Neural cell (in vitro differentiated cells): ENCODE data around the gene GANC. TPM values are rescaled to one million over a fixed set of nuclear protein-coding genes. Genes with fewer than 3 reads are reported as not detected.

Experiments used
- H2AFZ ChIP-seq: fragments of 200-600, 300-800 bp; sonication (generic), shearing (Covaris generic); 2 replicates; pipeline ENCODE4 v1.6.0; 2014; ENCODE audit warnings: low read depth, mild to moderate bottlenecking, antibody characterized with exemption, low read length, moderate library complexity
- H3F3A ChIP-seq: fragments of 200-600 bp; shearing (Covaris generic); 2 replicates; pipeline ENCODE4 v1.6.1; 2016; ENCODE audit warnings: mild to moderate bottlenecking, moderate library complexity, mixed read lengths, antibody characterized with exemption, low read length; ENCODE audit not compliant: insufficient read depth, poor library complexity, severe bottlenecking
- H3K27ac ChIP-seq: fragments of 200-600, 300-800 bp; sonication (generic), shearing (Covaris generic); 2 replicates; pipeline ENCODE4 v1.5.1; 2014; ENCODE audit warnings: mild to moderate bottlenecking, low read length, moderate library complexity
- H3K27me3 ChIP-seq: fragments of 300-800, 200-600 bp; sonication (generic), shearing (Covaris generic); 2 replicates; pipeline ENCODE4 v1.6.0; 2014; ENCODE audit warnings: mild to moderate bottlenecking, low read depth, low read length, moderate library complexity; ENCODE audit not compliant: insufficient read depth
- H3K36me3 ChIP-seq: fragments of 300-800, 200-600 bp; sonication (generic), shearing (Covaris generic); 2 replicates; pipeline ENCODE4 v1.5.1; 2014; ENCODE audit warnings: mild to moderate bottlenecking, antibody characterized with exemption, low read length, moderate library complexity; ENCODE audit not compliant: insufficient read depth
- H3K4me2 ChIP-seq: fragments of 300-800, 200-600 bp; sonication (generic), shearing (Covaris generic); 2 replicates; pipeline ENCODE4 v1.6.0; 2014; ENCODE audit warnings: mild to moderate bottlenecking, low read length
- H3K4me3 ChIP-seq: fragments of 300-800, 200-600 bp; sonication (generic), shearing (Covaris generic); 2 replicates; pipeline ENCODE4 v1.5.1; 2014; ENCODE audit warnings: mild to moderate bottlenecking, low read length, moderate library complexity
- H3K79me2 ChIP-seq: fragments of 200-600 bp; shearing (Covaris generic); replicated peaks from 2 replicates; pipeline ENCODE4 v1.6.0; 2014; ENCODE audit warnings: mild to moderate bottlenecking, low read length, moderate library complexity; ENCODE audit not compliant: insufficient read depth
- H3K9ac ChIP-seq: fragments of 300-800, 200-600 bp; sonication (generic), shearing (Covaris generic); 2 replicates; pipeline ENCODE4 v1.6.1; 2016; ENCODE audit warnings: mild to moderate bottlenecking, low read length, mixed read lengths
- H3K9me2 ChIP-seq: fragments of 200-600 bp; shearing (Covaris generic); 2 replicates; pipeline ENCODE4 v1.6.1; 2016; ENCODE audit warnings: mild to moderate bottlenecking, low read length, mixed read lengths; ENCODE audit not compliant: insufficient read depth
- H3K9me3 ChIP-seq: fragments of 200-600, 300-800 bp; sonication (generic), shearing (Covaris generic); 2 replicates; pipeline ENCODE4 v1.6.1; 2016; ENCODE audit warnings: mild to moderate bottlenecking, mixed run types, low read length, moderate library complexity, mixed read lengths
- H4K20me1 ChIP-seq: fragments of 200-600 bp; shearing (Covaris generic); 2 replicates; pipeline ENCODE4 v1.6.1; 2016; ENCODE audit warnings: mild to moderate bottlenecking, mixed run types; ENCODE audit not compliant: insufficient read depth
- CTCF ChIP-seq: fragments of 450-650 bp; IDR thresholded peaks from 2 replicates; pipeline ENCODE4 v1.5.1; 2014; ENCODE audit warnings: antibody characterized with exemption, mild to moderate bottlenecking, moderate library complexity; ENCODE audit not compliant: poor library complexity, severe bottlenecking
- EP300 ChIP-seq: fragments of 450-650 bp; conservative IDR thresholded peaks from 2 replicates; pipeline ENCODE4 v1.6.1; 2014; ENCODE audit warnings: antibody characterized with exemption, mild to moderate bottlenecking, moderate library complexity; ENCODE audit not compliant: poor library complexity, severe bottlenecking
- EZH2 ChIP-seq: fragments of 200-600, 300-800 bp; shearing (Covaris generic), sonication (generic); IDR thresholded peaks from 2 replicates; pipeline ENCODE4 v1.6.1; 2014; ENCODE audit warnings: antibody characterized with exemption, low read length, borderline replicate concordance, mild to moderate bottlenecking; ENCODE audit not compliant: insufficient read depth, poor library complexity, severe bottlenecking
- MXI1 ChIP-seq: fragments of 450-650 bp; conservative IDR thresholded peaks from 2 replicates; pipeline ENCODE4 v1.6.1; 2014; ENCODE audit warnings: antibody characterized with exemption, mild to moderate bottlenecking; ENCODE audit not compliant: poor library complexity, severe bottlenecking
- POLR2AphosphoS5 ChIP-seq: IDR thresholded peaks from 2 replicates; pipeline ENCODE4 v1.6.1; 2012
- RAD21 ChIP-seq: fragments of 450-650 bp; conservative IDR thresholded peaks from 2 replicates; pipeline ENCODE4 v1.6.1; 2014; ENCODE audit warnings: antibody characterized with exemption, mild to moderate bottlenecking, moderate library complexity
- REST ChIP-seq: IDR thresholded peaks from 2 replicates; pipeline ENCODE4 v1.6.1; 2012; ENCODE audit warnings: borderline replicate concordance
- SMC3 ChIP-seq: fragments of 450-650 bp; conservative IDR thresholded peaks from 2 replicates; pipeline ENCODE4 v1.6.1; 2014; ENCODE audit warnings: antibody characterized with exemption, mild to moderate bottlenecking, moderate library complexity; ENCODE audit not compliant: poor library complexity
- TAF1 ChIP-seq: IDR thresholded peaks from 2 replicates; pipeline ENCODE4 v1.6.1; 2012; ENCODE audit warnings: low read depth
- polyA plus RNA-seq: library from polyadenylated mRNA; depleted of rRNA; stranded (reverse); fragments of >200 nt; gene quantifications from 2 replicates; pipeline ENCODE4 v1.2.3, GENCODE V29; 2014

GANC gene
- polyA plus RNA-seq, 1 donor from 2014 or later, result 6.0 TPM

GRCh38 chr15:42359249-42359648, 86.2 kb downstream of the GANC start, which contains the start of gene CAPN3:
Gene CAPN3, plus strand, starts transcription at chr15:42359501. Its CDS starts 305 bp downstream, at chr15:42359806.
- no peaks in the 10 kb centered on the region for H3K9me2 ChIP-seq
- no peaks in the 10 kb centered on the region for H4K20me1 ChIP-seq
- H3K27me3 ChIP-seq, result no peaks in the 10 kb centered on the region
- H3K4me3 ChIP-seq, result no peak within 1 kb of the TSS
- no peaks in the 10 kb centered on the region for H3K36me3 ChIP-seq
- H3K79me2 ChIP-seq, result no peaks in the 10 kb centered on the region
- TF ChIP-seq SMC3, result no peak
- no peak for TF ChIP-seq POLR2AphosphoS5
- TF ChIP-seq TAF1, result no peak
- H2AFZ ChIP-seq, result no peak within 1 kb of the TSS
- H3K9me3 ChIP-seq, result no peaks in the 10 kb centered on the region
- no peak within 1 kb of the TSS for H3K4me2 ChIP-seq
- H3K27ac ChIP-seq, result no peak within 1 kb of the TSS
- H3F3A ChIP-seq, result no peaks in the 10 kb centered on the region
- H3K9ac ChIP-seq, result no peak within 1 kb of the TSS

- H3K9me3 ChIP-seq, result no peaks in the 10 kb centered on the region
- no peak overlapping the region for H3K27ac ChIP-seq
- no peaks in the 10 kb centered on the region for H3K9me2 ChIP-seq
- H3F3A ChIP-seq, result no peaks in the 10 kb centered on the region
- H3K4me2 ChIP-seq, result no peak overlapping the region
- TF ChIP-seq POLR2AphosphoS5 (no peak), SMC3 (no peak), TAF1 (no peak), MXI1 (no peak), EP300 (no peak), EZH2 (no peak), CTCF (no peak), REST (no peak), RAD21 (no peak)
- no peak overlapping the region for H2AFZ ChIP-seq
- H3K79me2 ChIP-seq, result no peaks in the 10 kb centered on the region
- H3K4me3 ChIP-seq, result no peak overlapping the region
- H3K9ac ChIP-seq, result no peak overlapping the region
- H3K27me3 ChIP-seq, result no peaks in the 10 kb centered on the region
- no peaks in the 10 kb centered on the region for H3K36me3 ChIP-seq
- no peaks in the 10 kb centered on the region for H4K20me1 ChIP-seq
Measured at GRCh38 chr15:42359985-42360384, 87.0 kb downstream of the GANC start.
